Kidney capillary endothelial cell (primary cell): ENCODE measurements around the gene STK11IP.
"Not testable (repeated sequence)": the region's sequence is repeated elsewhere in the genome, so short reads cannot be mapped to it uniquely, and the experiment has no call there.

Experiments used
- DNase-seq: peaks from one replicate; pipeline ENCODE4 v3.0.0-alpha.2; 2018; ENCODE audit warnings: low spot score

STK11IP gene

GRCh38 chr2:219634951-219635751 is 37.5 kb downstream of the STK11IP start:
- no peak for DNase-seq

- DNase-seq = no peak
Observed at GRCh38 chr2:219636144-219636915, 38.7 kb downstream of the STK11IP start.

DNA sequence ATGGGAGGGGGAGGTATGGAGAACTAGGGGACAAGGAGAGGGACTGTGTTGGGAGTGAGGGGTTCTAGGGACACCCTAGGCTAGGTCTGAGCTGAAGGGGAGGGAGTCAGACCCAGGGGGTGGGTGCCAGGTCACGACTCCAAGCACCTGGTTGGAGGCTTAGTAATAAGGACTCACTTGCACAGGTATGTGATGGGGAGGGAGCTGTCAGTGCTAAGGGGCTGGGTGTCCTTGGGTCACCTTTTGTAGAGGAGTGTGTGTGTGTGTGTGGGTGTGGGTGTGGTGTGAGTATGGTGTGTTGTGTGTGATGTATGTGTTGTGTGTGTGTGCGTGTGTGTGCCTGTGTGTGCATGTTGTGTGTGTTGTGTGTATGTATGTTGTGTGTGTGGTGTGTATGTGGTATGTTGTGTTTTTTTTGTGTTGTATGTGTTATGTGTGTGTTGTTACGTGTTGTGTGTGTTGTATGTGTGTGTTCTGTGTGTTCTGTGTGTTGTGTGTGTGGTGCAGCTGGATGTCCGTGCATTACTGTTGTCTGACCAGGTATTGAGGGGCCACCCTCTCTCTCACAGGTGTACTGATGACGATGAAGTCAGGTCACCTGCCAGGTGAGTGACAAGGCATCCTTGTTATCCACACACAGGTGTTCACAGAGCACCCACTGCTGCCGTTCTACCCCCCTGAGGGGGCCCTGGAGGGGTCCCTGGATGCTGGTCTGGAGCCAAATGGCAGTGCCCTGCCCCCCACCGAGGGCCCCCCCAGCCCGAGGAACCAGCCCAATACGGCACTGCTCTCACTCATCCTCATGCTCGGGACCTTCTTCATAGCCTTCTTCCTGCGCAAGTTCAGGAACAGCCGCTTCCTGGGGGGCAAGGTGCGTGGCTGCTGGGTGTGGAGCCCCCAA is 39.5 kb downstream of the STK11IP start:
- no peak for DNase-seq

DNA sequence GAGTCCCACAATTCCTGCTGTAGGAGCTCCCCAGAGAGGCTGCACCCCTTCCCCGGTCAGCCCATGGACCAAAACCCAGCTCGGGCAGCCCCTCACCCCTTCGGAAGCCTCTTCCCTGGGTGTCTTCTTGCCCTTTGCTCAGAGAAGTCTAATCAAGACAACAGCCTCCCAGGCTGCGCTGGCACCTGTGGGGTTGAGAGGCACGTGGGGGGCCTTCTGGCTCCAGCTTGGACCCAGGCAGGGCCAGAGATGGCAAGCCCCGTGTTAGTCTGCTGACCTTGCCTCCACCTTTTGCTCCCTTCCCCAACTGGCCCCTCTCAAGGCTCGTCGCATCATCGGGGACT is 40.2 kb downstream of the STK11IP start:
- DNase-seq = no peak

DNA sequence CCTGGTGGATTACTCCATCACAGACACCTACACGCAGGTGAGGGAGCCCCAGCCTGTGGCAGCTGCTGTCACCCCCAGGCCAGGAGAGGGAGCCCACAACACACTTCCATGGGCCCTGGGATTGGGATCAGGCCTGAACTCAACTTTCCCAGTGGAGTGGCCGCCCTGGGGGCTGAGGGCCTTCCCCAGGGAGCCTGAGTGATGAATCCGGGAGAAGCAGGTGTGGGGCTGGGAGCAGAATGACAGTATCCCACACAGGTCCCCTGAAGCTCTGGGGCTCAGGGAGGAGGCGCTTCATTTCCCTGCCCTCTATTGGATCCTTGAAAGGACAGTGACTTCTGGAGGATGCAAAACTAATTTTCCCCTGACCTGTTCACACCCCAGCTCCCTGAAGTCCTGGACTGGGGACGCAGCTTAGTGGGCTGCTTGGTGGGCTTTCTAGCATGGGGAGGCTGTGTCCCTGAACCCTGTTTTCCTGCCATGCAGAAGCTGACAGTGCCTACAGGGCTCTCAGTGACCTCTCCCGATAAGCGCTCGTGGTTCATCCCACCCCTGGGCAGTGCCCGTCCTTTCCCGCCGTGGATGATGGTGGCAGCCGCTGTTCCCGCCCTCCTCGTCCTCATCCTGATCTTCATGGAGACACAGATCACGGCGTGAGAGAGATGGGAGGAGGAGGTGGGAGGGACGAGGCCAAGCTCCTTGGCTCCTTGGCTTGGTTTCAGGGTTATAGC is 40.7 kb downstream of the STK11IP start:
- no peak for DNase-seq

GRCh38 chr2:219638948-219639755 is 41.5 kb downstream of the STK11IP start:
- no peak for DNase-seq

DNA sequence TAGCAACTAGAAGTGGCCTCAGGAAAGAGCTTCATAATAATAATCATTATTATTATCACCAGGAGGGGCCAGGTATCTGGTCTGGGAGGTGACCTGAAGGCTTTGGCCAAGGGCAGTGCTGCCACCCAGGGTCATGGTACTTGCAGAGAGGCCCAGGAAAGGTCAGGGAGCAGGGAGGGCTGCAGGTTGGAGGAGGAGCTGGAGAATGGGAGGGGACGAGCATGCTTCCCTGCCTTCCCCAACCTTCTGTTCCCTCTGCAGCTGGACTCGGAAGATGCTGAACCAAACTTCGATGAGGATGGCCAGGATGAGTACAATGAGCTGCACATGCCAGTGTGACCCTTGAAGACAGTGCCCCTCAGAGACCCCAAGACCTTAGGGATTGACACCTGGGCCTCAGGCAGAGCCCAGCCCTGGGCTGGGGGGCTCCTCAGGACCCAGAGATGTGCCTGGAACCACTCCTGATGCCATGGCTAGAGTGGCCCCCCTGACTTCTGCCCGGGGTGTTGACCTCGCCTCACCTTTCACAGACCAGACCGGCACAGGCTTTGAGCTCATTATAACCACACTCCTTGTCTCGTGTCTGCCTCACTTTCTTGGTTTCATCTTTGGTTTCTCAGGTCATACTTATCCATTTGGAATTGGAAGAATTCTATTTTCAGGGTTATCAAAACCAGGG is 43.9 kb downstream of the STK11IP start:
- no peak for DNase-seq

- DNase-seq = no peak
Observed at GRCh38 chr2:219642069-219642454, 44.4 kb downstream of the STK11IP start.

DNA sequence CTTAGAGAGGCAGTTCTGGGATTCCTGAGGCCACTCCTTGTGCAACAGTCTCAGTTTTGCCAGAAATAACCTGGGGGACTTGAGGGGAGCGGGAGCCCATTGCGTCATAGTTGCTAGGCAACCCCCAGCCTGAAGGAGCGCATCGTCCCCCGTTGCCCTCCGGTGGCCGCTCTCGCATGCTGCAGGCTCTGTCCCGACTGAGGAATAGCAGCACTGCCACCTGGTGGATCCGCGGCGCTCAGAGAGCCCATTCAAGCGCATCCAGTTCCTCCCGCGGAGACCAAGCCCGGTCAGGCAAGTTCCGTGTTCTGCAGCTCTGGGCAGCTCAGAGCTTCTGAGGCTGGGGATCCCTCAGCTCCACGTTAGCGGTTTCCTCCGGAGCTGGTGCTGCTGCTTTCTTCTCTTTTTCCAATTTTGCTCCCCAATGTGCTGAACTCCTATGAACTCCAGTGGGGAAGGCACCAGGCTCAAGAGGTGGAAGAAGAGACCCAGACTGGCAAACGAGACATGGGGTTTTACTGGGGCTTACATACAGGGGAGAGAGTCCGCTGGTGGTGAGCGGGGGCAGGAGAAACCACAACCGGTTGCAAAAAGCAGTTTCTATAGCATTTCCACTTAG is 44.9 kb downstream of the STK11IP start:
- DNase-seq = peak; percentile 92

DNA sequence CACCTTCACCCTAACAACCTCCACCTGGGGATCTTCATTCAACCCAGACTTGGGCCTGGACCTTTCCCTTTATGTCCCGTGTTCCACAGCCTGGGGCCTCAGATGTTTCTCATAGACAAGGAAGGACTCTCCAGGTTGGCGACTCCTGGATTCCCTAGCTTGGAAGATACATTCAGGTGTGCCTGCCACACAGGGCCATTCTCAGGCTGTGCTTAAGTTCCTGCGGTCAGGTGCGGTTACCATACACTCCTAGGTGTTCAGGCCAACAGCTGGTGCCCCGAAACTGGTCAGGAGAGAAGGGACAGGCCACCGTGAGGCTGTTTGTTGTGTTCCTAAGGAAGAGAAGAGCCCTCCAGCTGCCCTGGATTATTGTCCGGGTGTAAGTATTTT is 45.4 kb downstream of the STK11IP start:
- DNase-seq = no peak

DNA sequence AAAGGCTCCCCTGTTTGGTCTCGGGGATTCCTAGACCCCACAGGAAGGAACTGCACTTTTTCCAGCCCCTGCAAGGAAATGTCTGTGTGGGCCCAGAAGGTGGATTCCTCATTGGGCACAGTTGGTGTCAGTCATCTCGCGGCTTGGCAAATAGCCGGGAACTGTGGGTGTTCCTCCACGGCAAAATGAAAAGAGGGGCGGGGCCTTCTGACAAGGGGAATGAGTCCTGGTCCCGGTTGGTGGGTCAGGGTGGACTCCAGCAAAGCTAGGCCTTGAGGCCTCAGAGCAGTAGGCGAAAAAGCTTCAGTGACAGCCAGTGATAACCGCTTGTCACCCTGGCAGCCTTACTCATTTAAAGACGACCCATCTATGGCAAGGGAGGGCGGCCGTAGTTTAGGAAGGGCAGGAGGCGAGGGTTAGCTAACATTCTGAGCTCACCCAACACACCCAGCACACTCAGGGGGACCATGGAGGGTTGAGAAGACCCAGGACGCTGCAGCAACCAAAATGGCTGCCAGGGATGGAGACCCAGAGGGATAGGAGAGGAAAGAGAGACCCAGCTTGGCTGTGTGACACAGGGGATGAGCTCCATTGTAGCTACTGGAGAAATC is 46.2 kb downstream of the STK11IP start:
- no peak for DNase-seq

- DNase-seq = no peak
Observed at GRCh38 chr2:219644801-219645480, 47.3 kb downstream of the STK11IP start.

DNA sequence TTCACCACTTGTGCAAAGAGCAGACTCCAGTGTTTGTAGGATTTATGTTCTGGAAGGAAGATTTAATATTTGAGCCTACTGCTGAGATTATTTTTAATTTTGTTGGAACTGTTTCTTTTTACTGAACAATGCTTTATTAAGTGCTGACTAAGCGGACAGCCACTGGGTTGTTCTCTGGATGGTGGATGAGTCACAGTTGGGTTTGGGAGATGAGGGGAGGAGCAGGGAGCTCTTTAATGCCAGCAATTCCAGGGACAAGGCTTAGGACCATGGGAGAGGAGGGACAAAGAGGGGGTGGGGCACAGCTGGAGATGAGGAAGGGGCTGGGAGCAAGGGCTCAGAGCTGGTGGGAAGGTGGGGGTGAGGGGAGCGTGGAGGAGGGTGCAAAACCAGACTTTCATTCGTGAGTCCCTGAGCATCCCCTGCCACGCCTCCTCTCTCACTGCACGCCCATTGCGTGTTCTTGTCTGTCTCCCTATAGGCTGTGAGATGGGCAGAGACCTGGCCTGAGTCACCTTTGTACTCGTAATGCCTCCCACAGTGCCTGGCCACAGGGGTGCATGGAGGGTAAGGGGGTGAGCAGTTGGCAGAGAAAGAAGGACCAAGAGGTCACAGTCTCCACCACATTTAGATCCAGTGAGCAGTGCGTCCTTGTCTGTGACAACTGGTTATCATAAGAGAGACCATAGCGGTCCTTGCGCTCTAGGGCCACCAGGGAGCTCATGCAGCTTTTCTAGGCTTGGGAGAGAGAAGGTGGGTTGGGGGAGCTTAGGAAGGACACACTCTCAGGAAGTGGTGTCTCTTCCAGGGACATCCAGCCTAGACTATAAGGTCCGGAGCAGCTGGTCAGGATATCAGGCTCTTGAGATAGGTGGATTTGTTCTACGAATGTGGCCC is 48.2 kb downstream of the STK11IP start:
- peak; percentile 21 for DNase-seq

DNA sequence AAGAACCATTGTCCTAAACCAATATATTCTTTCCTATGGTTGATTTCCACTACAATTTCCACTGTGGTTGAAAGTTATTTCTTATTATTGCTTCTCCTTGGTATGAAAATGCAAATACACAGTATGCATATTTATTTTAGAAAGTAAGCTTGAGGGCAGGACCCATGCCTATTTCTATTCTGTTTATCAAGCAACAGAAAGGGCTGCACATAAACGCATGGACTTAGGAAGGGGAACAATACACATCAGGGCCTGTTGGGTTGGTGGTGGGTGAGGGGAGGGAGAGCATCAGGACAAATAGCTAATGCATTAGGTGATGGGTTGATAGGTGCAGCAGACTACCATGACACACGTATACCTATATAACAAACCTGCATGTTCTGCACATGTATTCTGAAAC is 50.5 kb downstream of the STK11IP start:
- DNase-seq = no peak

DNA sequence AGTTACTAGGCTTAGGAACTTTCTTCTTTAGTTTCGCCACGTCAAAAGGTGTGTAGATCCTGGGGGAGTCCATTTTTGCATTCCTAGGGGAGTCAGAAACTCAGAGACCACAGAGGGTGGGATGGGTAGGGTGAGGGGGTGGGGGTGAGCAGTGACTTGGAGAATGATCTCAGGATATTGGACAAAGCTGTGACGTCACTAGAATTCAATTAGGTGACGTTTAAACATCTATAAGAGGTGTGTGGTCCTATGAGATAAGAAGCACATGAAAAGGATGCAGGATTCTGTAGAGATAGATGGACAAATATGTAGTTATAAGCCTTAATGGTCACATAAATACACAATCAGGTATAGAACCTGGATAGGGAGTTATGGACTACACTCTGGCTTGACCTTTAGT is 51.3 kb downstream of the STK11IP start:
- no peak for DNase-seq

DNA sequence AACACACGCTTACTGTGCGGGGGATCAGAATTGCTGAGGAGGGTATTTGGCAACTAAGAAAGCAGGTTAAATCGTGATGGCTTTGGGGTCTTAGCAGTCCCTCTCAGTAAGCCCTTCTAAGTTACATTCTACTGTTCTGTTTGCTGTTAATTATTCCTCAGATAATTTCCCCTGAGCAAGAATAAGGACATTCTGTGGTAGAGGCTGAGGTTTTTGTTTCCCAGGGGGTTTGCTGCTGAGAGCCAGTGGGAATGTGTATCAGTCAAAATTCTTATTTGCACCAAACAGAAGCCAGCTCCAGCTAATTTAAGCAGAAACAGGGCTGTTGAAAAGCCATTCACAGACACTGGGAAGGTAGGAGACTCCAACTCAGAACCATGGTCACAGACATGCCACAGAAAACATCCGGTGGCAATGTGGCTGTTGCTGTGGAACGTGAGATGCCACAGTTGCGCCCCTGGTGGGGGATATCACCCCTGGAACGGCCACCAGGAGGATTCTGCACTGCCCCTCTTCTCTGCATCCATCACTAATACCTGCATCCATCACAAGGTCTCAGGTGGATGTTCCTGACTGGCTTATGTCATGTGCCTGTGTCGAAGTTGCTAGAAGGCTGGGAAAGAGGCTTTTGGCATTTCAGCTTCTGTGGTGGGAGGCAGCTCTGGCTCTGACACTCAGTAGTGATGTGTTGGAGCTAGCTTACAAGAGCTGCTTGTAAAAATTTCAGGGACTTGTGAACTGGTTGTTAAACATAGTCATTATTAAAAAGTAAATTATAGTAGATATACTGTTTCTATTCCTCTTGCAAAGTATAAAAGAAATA is 53.0 kb downstream of the STK11IP start:
- no peak for DNase-seq

- not testable (repeated sequence) for DNase-seq
Observed at GRCh38 chr2:219651656-219652055, 54.0 kb downstream of the STK11IP start.
